ENCODE data around the gene RIN2. TPM values are rescaled to one million over a fixed set of nuclear protein-coding genes. Genes with fewer than 3 reads are reported as not detected.

Gene RIN2, protein sequence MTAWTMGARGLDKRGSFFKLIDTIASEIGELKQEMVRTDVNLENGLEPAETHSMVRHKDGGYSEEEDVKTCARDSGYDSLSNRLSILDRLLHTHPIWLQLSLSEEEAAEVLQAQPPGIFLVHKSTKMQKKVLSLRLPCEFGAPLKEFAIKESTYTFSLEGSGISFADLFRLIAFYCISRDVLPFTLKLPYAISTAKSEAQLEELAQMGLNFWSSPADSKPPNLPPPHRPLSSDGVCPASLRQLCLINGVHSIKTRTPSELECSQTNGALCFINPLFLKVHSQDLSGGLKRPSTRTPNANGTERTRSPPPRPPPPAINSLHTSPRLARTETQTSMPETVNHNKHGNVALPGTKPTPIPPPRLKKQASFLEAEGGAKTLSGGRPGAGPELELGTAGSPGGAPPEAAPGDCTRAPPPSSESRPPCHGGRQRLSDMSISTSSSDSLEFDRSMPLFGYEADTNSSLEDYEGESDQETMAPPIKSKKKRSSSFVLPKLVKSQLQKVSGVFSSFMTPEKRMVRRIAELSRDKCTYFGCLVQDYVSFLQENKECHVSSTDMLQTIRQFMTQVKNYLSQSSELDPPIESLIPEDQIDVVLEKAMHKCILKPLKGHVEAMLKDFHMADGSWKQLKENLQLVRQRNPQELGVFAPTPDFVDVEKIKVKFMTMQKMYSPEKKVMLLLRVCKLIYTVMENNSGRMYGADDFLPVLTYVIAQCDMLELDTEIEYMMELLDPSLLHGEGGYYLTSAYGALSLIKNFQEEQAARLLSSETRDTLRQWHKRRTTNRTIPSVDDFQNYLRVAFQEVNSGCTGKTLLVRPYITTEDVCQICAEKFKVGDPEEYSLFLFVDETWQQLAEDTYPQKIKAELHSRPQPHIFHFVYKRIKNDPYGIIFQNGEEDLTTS
- total RNA-seq, result not detected

DNA sequence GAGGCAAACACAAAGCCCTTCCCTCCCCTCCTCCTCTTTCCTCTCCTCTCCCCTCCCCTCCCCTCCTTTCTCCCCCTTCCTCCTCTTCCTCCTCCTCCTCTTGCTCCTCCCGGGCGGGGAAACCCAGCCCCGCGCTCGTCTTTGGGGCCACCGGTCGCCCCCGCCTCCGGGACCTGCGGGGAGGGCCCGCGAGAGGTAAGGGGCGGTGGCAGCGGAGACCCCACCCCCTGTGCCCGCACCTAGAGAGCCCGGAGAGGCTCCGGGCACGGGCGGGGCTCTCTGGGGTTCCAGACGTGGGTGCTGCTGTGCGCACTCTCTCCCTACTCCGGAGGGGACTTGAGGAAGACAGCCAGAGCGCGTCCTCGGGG is at the start of gene RIN2:
RIN2 (plus strand) TSS at position 126 of the 368 bp plus-strand sequence. CDS start 131,344 bp downstream, outside the sequence.
- intact Hi-C loops (cut with micrococcal nuclease), result no loop called here
- ATAC-seq (no peak), DNase-seq (no peak)
- TF ChIP-seq CTCF (IDR thresholded peaks at IDR 0.05), result no peak
- H3K4me3 Mint-ChIP-seq, result no peak within 1 kb of the TSS
- H3K27me3 Mint-ChIP-seq, result peaks cover 38% of the 10 kb centered on the region
- no peaks in the 10 kb centered on the region for H3K9me3 Mint-ChIP-seq
- H3K36me3 Mint-ChIP-seq (ENCODE audit: low read depth), result no peaks in the 10 kb centered on the region
- H3K27ac Mint-ChIP-seq, result no peak within 1 kb of the TSS
- ChIA-PET CTCF (no interaction called here), POLR2A (no interaction called here)
- no peaks in the 10 kb centered on the region for H3K4me1 Mint-ChIP-seq (ENCODE audit: low read depth)

DNA sequence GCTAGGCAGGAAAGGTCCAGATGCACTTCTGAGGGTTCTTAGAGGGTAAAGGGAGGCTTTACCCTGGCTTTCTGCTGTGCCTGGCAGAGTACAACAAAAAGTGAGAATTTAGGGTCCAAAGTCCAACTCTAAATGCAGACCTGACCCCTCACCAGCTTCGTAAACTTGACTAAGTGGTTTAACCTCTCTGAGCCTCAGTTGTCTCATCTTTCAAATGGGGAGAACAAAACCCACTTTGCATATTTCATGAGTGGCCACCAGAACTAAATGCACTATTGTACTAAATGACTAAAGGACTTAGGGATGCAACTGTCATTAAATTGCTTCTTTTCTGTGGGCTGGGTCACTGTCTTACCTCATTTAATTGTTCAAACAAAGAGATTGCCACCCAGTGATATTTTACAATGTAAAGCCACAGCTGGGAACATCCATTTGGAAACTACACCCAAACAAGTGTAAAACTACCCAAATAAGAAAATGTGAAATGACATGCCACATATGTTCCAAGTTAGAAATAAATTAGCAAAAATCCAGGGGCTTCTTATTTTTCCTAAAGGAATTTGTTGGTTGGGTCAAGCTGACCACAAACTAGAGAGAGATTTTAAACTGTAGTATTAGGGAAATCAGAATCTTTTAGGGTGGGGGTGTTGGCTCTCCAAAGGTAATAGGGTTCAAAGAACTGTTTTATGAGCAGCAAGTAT is 48.3 kb upstream of the RIN2 start:
- Mint-ChIP-seq H3K36me3 (ENCODE audit: low read depth) (no peaks in the 10 kb centered on the region), H3K4me1 (ENCODE audit: low read depth) (no peaks in the 10 kb centered on the region), H3K9me3 (no peaks in the 10 kb centered on the region), H3K27me3 (no peaks in the 10 kb centered on the region), H3K4me3 (no peak overlapping the region), H3K27ac (no peak overlapping the region)
- intact Hi-C loops (cut with micrococcal nuclease), result no loop called here
- ChIA-PET POLR2A (no interaction called here), CTCF (no interaction called here)
- TF ChIP-seq CTCF (IDR thresholded peaks at IDR 0.05), result no peak
- no peak for DNase-seq
- ATAC-seq, result no peak

GRCh38 chr20:19710336-19711120 is 47.5 kb upstream of the RIN2 start:
- H3K27ac Mint-ChIP-seq, result no peak overlapping the region
- ATAC-seq (no peak), DNase-seq (no peak)
- intact Hi-C loops (cut with micrococcal nuclease), result no loop called here
- no peak for TF ChIP-seq CTCF (IDR thresholded peaks at IDR 0.05)
- ChIA-PET CTCF (no interaction called here), POLR2A (no interaction called here)
- no peaks in the 10 kb centered on the region for H3K27me3 Mint-ChIP-seq
- H3K4me3 Mint-ChIP-seq, result no peak overlapping the region
- H3K36me3 Mint-ChIP-seq (ENCODE audit: low read depth), result no peaks in the 10 kb centered on the region
- no peaks in the 10 kb centered on the region for H3K4me1 Mint-ChIP-seq (ENCODE audit: low read depth)
- H3K9me3 Mint-ChIP-seq, result peaks cover under 1% of the 10 kb centered on the region

- H3K27me3 Mint-ChIP-seq, result no peaks in the 10 kb centered on the region
- H3K27ac Mint-ChIP-seq, result no peak overlapping the region
- intact Hi-C loops (cut with micrococcal nuclease), result no loop called here
- no peaks in the 10 kb centered on the region for H3K4me1 Mint-ChIP-seq (ENCODE audit: low read depth)
- ChIA-PET POLR2A (no interaction called here), CTCF (no interaction called here)
- H3K9me3 Mint-ChIP-seq, result peaks cover 3% of the 10 kb centered on the region
- no peak for DNase-seq
- no peaks in the 10 kb centered on the region for H3K36me3 Mint-ChIP-seq (ENCODE audit: low read depth)
- TF ChIP-seq CTCF (IDR thresholded peaks at IDR 0.05), result no peak
- ATAC-seq, result no peak
- no peak overlapping the region for H3K4me3 Mint-ChIP-seq
These were observed 46.9 kb upstream of the RIN2 start for GRCh38 chr20:19711126-19711525.
